ENCODE results near the gene ERN1. TPM values are rescaled to one million over a fixed set of nuclear protein-coding genes. Genes with fewer than 3 reads are reported as not detected.

Gene ERN1
- total and polyA plus RNA-seq, 2 of the 8 experiments (the other 6 are each of a cell fraction or from before 2014, with no cell fraction given), result 1.8 to 3.9 TPM

GRCh38 chr17:64024781-64025731, 104.9 kb downstream of the ERN1 start:
- Histone ChIP-seq H3K14ac (ENCODE audit: insufficient read length) (no peak overlapping the region), H3K23ac (ENCODE audit: insufficient read length) (no peak overlapping the region), H3K4me3 (ENCODE audit: extremely low read depth in 1 of 4, insufficient read depth in 2 of 4, low read depth in 3 of 4, low read length in 4 of 4) (no peak overlapping the region), H2BK20ac (ENCODE audit: low read length) (no peak overlapping the region), H3K9ac (replicated peaks in 1 of 4; ENCODE audit: extremely low read depth in 1 of 4, low read depth in 3 of 4, low read length in 3 of 4) (no peak overlapping the region), H4K20me1 (replicated peaks in 1 of 2; ENCODE audit: control insufficient read depth in 1 of 2, insufficient read depth in 2 of 2, low read length in 2 of 2) (no peaks in the 10 kb centered on the region), H3K79me2 (ENCODE audit: control insufficient read depth in 1 of 2, insufficient read depth in 2 of 2, low read length in 2 of 2) (no peaks in the 10 kb centered on the region), H3K18ac (ENCODE audit: extremely low read depth, low read length) (no peak overlapping the region), H2BK15ac (ENCODE audit: low read length) (no peak overlapping the region), H2BK12ac (ENCODE audit: low read depth, low read length) (no peak overlapping the region), H2BK120ac (replicated peaks; ENCODE audit: low read depth, low read length) (no peak overlapping the region), H3K4me2 (ENCODE audit: insufficient read depth in 1 of 2, low read depth in 2 of 2, low read length in 2 of 2) (no peak overlapping the region), H3K27ac (ENCODE audit: low read depth, low read length) (no peak overlapping the region), H2AK5ac (ENCODE audit: low read depth, low read length) (no peak overlapping the region), H3K27me3 (replicated peaks in 1 of 4; ENCODE audit: control insufficient read depth in 3 of 4, extremely low read depth in 1 of 4, insufficient read depth in 3 of 4, low read length in 3 of 4) (peaks cover 0 to 4% (median 1%) of the 10 kb centered on the region in 4 experiments; a peak in 3 of 7 replicates), H3K23me2 (ENCODE audit: low read depth, low read length) (no peaks in the 10 kb centered on the region), H4K8ac (ENCODE audit: extremely low read depth, insufficient read depth, low read length) (no peak overlapping the region), H4K5ac (ENCODE audit: insufficient read length, low read depth, low read length) (no peak overlapping the region), H3K79me1 (ENCODE audit: low read depth, low read length) (no peaks in the 10 kb centered on the region), H2AFZ (ENCODE audit: low read length) (no peak overlapping the region), H4K91ac (replicated peaks; ENCODE audit: insufficient read length, low read length) (no peak overlapping the region), H2BK5ac (ENCODE audit: low read depth, low read length) (no peak overlapping the region), H3K4ac (replicated peaks; ENCODE audit: insufficient read length, low read depth, low read length) (no peak overlapping the region), H3K9me3 (ENCODE audit: insufficient read depth in 2 of 2, low read depth in 1 of 2, low read length in 1 of 2) (no peaks in the 10 kb centered on the region), H3K36me3 (ENCODE audit: control insufficient read depth in 2 of 4, insufficient read depth in 4 of 4, low read length in 3 of 4) (no peaks in the 10 kb centered on the region), H3K4me1 (replicated peaks in 1 of 4; ENCODE audit: control insufficient read depth in 3 of 4, insufficient read depth in 4 of 4, low read length in 3 of 4) (peaks cover 0 to 4% (median 2%) of the 10 kb centered on the region in 4 experiments; a peak in 6 of 7 replicates), H3K56ac (replicated peaks; ENCODE audit: insufficient read length, low read depth, low read length) (no peak overlapping the region)
- FAIRE-seq (no peak), DNase-seq (ENCODE audit: low read depth in 1 of 2, low spot score in 2 of 2) (no peak)
- CTCF ChIA-PET (ENCODE audit: partially characterized antibody), result interaction anchor here (0.6 to 11.6 kb wide), 51 partner anchors 8 to 288 kb away, joined by 3 to 202 read pairs (median 5); partner anchors contain the start of genes CD79B, CSHL1, ERN1 and GH1
- TF ChIP-seq EGR1 (IDR thresholded peaks at IDR 0.05; ENCODE audit: borderline replicate concordance, low read depth, low read length) (no peak), POLR2AphosphoS5 (IDR thresholded peaks at IDR 0.05; ENCODE audit: low read depth, low read length) (no peak), ATF3 (IDR thresholded peaks at IDR 0.05; ENCODE audit: insufficient read depth, low read depth, low read length) (no peak)
- 83% methylated on average over 19 of the region's 19 CpGs; no CpG with 5 or more reads in 1 of the 2 experiments for WGBS, 2 experiments (ENCODE audit: extremely low coverage in 1 of 2, insufficient coverage in 1 of 2, insufficient read length in 1 of 2, insufficient replicate concordance in 2 of 2, low coverage in 1 of 2, low lambda C conversion rate in 2 of 2, missing lambda C conversion rate in 1 of 2)
- POLR2A ChIA-PET (ENCODE audit: partially characterized antibody), result interaction anchor here (0.8 to 2.1 kb wide), 2 partner anchors 107 to 121 kb away, joined by 3 to 8 read pairs; no protein-coding TSS in a partner anchor
